IPS-18c (cell line): ENCODE results near the gene OGA.

Experiments
- H3K4me3 ChIP-seq: 2 replicates; pipeline ENCODE4 v1.7.0; 2013; ENCODE audit warnings: low read depth, mild to moderate bottlenecking, low read length, moderate library complexity; ENCODE audit not compliant: insufficient read depth
- H3K9me3 ChIP-seq: one replicate; pipeline ENCODE4 v1.6.1; 2013; ENCODE audit warnings: mild to moderate bottlenecking, low read length, moderate library complexity; ENCODE audit not compliant: control insufficient read depth, insufficient read depth

The OGA gene

DNA sequence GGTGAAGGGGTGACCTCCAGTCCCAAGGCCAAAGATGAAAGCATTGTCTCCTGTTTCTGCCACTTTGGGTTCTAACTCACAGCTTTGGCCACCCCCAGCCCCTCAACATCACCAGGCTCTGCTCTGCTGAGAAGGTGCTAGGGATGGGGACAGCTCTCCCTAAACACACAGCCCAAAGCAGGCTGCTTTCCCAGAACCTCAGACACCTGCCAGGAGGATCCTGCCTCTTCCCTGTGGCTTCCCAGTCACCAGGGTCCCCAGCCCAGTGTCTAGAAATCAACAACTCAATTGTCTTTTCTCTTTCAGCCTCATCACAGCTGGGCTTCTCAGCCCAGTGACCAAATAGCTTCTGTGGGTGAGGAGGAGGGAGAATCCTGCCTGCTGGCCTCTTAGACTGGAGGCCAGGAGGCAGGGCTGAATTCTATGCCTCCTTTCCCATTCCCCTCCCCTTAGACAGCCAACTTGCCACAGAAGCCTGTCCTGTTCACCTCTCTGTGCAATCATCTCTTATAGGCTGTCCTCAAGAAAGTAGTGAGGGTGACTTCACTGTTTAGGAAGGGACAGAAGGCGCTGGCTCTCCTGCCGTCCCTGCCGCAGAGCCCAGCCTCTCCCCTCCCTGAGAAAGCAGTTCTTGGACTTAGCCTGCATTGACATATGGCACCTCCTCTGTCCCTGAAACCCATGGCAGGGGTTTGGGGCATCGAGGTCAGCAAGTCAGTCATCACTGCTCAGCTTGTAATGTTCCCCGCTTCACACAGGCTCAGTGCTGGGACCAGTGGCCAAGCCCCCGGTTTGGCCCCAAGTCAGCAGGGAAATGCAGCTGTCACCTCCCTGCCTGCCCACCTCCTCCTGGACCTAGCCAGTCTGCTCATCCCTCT is 46.0 kb downstream of the OGA start:
- H3K9me3 ChIP-seq: peaks cover 2% of the 10 kb centered on the region

DNA sequence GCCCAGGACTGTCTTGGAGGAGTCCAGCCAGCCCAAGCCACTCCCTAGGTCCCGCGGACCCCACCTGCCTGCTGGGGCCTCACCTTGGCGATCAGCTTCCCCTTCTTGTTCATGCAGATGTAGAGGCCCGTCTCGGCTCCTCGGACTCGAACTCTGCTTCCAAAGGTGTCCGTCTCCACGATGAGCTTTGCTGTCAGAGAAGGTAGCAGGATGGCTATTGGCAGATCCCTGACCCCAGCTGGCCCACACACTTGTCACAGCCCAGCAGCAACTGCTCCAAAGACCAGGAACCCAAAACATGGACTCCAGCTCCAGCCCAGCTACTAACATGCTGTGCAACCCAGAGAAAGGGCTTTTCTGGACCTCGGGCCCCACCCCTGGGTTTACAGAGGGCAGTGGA is 46.9 kb downstream of the OGA start:
- Histone ChIP-seq H3K9me3 (peaks cover 2% of the 10 kb centered on the region), H3K4me3 (no peak overlapping the region)

More for the DNA sequence above, 46.0 kb downstream of the OGA start:
- H3K4me3 ChIP-seq: no peak overlapping the region; the same call in 1 of the 2 replicates

DNA sequence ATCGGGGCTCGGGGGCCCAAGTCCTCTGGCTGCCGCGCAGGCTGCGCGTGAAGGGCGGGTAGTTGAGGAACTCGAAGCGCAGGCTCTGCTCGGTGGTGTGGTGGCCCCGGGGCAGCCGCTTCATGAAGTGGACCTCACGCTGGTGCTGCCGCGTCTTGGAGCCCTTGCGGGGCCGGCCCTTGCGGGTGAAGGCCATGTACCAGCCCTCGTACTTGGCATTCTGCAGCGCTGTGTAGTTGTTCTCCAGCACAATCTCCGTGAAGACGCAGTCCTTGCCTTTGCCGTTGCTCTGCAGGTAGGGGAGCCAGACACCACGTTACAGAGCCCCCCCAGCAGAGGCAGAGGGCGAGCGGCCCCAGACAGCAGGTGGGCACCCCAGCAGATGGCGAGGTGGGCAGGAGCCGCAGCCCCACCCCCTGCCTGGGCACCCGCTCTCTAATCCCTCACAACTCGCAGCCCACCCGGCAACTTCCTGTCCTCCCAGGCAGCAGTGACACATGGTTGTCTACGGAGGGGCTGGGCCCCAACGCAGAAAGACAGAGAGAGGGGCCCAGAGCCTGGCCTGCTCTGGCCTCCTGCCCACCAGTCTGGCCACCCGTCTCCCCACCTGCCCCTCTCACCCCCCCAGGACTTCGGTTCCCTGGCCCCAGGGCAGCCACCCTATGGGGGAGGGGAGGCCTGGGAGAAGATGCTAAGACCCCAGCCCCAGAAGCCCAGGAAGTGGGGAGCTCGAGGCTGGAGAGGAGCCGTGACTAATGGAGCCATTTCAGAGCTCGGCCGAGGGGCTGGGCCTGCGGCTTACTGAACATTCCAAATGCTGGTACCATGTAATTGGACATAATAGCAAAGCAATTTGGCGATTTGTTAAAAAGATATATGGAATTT is 47.7 kb downstream of the OGA start:
- Histone ChIP-seq H3K4me3 (no peak overlapping the region), H3K9me3 (peaks cover 2% of the 10 kb centered on the region)

DNA sequence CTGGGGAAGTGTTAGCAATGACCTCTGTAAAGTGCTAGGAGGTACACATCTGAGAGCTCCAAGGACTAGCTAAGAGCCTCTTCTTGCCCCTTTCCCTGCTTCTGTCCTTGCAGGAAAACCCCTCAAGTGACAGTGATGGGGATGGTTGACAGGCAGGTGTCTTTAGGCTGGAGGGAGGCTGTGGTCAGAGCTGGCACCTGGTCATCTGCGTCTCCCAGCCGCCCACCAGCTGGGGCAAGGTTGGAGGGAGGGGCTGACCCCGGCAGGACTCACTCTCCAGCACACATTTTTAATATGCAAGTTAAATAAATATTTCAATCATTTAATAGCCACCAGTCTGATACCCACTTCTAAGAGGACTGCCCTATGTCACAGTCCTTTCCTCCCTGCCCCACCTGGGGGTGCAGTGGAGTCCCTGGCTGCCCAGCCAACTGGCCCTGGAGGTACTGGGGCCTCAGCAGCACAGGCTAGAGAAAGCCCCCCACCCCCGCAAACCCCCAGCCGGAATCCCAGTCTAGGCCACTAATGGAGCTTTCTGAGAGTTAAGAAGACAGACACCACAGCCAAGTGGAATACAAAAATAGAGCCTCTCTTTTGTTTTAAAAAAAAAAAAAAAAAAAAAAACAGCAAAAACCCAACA is 48.6 kb downstream of the OGA start:
- Histone ChIP-seq H3K9me3 (peaks cover 2% of the 10 kb centered on the region), H3K4me3 (no peak overlapping the region)

DNA sequence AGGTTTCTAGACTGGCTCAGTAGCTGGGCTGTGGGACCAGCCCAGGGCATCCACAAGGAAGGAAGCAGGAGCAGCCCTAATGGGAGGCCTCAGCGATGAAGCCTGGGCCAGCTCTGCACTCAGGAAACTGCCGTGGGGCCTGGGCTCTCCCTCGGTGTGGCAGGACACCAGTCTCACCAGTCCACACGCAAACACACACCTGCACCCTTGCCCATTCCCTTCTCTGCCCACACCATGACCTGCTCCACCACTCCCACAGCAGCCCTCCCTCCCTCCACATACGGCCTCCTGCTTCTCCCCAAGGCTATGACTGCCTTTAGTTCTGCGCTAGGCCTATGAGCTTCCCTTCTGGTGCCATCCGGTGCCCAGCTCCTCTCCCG is 49.5 kb downstream of the OGA start:
- no peak overlapping the region for H3K4me3 ChIP-seq
- peaks cover 2% of the 10 kb centered on the region for H3K9me3 ChIP-seq

DNA sequence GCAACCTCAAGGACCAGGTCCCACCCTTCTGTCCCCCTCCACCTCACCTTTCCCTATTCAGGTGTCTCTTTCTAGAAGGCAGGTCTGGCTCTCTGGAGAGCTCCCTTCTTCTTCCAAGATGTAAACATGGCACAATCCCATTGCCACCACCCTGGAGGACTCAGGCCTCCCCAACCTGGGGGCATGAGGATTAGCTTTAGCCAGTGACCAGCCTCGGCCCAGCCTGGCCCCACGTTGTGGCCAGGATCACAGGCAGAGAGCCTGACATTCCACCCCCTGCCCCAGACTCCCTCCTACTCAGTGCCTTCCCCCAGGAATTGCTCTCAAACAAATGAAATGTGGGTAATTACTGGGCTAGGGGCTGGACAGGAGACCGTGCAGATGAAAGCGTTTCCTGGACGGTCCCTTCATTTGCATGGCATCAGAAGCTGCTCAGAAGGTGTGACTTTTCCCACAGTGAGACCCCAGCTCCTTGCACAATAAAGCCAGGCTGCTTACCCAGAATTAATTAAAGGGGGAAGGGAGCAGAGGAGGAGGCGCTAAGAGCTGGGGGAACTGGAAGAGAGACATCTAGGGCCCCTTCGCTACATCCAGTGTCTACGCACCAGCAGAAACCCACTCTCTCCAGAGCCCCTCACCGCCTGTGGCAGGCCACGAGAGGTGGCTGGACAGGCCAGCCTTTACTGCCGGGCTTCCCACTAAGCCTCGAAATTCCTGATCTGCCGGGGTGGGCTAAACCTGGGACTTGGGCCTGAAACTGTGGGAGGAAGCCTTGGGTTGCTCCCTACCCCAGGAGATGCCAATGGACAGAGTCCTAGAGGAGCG is 50.1 kb downstream of the OGA start:
- H3K9me3 ChIP-seq: peaks cover 2% of the 10 kb centered on the region
- H3K4me3 ChIP-seq: no peak overlapping the region

DNA sequence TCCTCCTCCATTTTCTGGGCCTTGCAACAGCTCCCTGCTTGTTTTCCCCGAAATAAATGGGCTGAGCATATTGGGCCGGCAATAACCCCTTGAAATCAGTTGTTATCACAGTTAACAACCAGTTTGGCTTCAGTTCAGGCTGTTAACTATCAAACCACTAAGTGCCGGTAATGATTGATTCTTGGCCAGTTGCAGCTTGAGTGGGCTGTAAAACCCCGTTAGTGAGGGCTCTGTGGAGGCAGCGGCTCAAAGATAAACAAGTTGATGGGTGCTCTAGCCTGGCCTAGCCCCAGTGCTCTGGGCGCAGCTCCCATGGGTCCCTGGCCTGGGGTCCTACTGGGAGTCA is 50.7 kb downstream of the OGA start:
- Histone ChIP-seq H3K9me3 (no peaks in the 10 kb centered on the region), H3K4me3 (no peak overlapping the region)

DNA sequence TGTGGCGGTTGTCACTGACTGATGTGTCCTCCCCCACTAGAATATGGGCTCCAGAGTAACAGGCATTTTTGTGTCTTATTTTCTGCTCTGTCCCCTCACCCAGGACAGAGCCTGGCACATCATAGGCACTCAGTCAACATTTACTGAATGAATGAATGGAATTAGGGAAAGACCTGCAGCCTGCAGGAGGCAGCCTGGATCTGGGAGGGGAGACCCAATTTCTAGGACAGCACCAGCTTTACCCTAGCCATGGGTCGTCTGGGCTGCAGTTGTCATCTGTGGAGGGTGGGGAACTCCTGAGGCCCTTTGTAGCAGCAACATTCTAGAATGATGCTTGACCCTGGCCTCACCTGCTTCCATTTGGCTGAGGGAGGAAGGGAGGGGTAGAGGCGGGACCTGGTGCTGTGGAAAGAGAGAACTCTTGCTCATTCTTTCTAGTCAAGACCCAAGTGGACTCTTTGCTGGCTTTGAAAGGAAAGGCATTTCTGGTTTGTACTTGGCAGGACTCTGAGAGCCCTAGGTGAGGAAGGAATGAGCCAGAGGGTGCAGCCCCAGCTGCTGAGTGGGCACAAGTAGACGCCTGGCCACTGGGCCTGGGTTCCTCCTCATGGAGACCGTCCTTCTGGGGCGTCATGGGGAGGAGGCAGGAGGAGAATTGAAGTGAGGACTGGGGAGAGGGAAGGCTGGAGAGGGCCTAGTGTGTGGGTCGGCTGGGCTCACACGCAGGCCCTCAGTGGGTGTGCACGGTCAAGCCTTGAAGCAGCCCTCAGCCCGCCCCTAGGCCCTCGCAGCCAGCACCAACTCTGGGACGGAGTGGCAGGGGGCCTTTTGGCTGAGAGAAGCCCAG is 51.3 kb downstream of the OGA start:
- Histone ChIP-seq H3K4me3 (no peak overlapping the region), H3K9me3 (no peaks in the 10 kb centered on the region)

DNA sequence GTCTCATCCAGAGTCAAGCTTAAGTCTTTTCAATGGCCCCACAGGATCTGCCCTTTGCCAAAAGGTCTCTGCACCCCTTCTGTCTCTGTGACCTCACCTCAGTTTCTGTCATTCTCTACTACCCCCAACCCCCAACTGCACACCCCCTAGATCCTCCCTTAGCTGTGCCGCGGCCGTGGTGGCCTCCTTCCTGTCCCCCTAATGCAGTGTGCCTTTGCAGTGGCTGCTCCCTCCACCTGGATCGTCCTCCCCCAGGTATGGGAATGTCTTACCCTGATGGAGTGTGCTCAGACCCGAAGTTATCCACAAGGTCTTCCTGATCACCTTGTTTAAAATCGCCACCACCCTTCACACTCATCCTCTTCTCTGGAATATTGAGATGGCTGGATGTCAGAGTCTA is 51.9 kb downstream of the OGA start:
- no peak overlapping the region for H3K4me3 ChIP-seq

DNA sequence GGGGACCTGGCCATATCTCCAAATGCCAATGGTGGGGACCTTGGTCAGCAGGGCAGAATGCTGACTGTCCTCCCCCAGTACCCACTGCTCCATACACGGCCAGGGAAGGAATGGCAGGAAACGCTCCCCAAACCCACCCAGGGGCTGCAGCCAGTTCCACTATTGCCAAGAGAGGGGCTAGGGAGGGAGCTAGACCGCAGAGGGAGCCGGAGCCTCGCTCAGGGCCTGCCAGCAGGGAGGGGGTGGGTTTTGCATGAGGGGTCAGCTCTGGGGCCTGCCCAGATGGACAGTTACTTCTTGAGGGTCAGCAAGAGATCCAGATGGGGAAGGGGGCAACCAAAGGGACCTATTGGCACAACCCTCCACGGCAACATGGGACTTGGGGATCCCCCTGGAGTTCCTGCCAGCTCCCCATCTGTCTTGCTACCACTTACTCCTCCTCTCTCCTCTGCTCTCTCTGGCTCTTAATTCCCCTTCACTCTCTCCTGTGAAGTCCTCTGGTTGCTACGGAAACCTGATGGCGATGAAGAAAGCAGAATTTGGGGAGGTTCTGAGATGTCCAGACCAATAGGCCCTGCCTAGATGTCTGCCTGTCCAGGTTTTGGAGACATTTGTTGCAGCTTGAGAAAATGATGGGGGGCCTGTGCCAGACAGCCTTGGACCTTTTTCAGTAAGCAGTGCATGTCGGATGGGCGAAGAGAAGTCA is 55.0 kb downstream of the OGA start:
- no peaks in the 10 kb centered on the region for H3K9me3 ChIP-seq
- no peak overlapping the region for H3K4me3 ChIP-seq

More for the DNA sequence above, 51.9 kb downstream of the OGA start:
- no peaks in the 10 kb centered on the region for H3K9me3 ChIP-seq

DNA sequence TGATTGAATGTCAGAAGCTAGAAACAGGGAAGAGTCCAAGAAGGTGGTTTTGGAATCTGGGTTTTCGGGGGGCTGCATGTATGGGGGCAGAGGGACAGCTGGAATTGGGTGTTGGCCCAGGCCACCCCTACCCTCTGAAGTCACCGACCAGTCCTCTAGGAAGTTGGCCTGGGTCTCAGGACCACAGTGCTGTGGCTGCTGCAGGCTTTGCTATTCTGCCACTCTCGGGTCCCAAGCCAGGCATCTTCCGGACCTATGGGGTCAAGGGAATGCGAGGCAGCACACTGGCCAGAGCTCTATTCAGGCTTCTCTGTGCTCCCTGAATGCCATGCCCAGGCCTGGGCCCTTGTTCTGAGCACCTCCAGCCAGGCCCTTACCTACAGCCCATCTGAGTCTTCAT is 55.5 kb downstream of the OGA start:
- H3K9me3 ChIP-seq: no peaks in the 10 kb centered on the region
- no peak overlapping the region for H3K4me3 ChIP-seq

DNA sequence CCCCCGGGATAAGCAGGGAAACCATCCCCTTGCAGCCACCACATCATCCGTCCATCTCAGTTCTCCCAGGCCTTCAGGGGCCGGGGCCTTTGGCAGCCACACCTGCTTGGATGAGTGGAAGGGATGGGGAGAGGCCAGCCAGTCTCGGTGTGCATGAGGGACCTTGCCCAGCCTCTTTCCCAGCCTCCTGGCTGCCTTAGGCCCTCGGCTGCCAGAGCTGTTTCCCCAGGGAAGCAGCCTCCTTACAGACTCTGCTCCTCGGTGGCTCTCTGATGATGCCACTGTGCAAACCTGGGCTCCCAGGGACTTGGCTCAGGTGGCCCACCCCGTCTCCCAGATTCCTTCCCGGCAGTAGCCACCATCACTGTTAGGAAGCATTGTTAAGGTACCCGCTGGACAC is 57.0 kb downstream of the OGA start:
- Histone ChIP-seq H3K4me3 (no peak overlapping the region), H3K9me3 (no peaks in the 10 kb centered on the region)

DNA sequence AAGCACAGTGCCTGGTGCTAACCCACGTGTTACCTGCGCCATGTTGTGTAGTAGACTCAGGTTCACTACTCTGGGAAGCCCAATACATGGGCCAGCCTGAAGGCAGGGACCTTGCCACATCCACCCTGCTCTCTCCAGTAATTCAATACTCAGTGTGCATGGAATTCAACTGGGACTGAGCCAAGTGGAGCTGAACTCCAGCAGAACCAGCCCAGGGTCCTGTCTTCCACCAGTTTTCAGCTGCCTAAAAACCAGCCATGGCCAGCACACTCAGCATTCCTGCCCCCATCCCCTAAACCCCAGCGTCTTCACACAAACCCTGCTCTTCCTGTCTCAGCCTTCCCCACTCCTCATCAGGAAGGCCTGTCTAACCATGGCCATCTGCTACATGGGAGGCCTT is 57.7 kb downstream of the OGA start:
- Histone ChIP-seq H3K9me3 (no peaks in the 10 kb centered on the region), H3K4me3 (no peak overlapping the region)

DNA sequence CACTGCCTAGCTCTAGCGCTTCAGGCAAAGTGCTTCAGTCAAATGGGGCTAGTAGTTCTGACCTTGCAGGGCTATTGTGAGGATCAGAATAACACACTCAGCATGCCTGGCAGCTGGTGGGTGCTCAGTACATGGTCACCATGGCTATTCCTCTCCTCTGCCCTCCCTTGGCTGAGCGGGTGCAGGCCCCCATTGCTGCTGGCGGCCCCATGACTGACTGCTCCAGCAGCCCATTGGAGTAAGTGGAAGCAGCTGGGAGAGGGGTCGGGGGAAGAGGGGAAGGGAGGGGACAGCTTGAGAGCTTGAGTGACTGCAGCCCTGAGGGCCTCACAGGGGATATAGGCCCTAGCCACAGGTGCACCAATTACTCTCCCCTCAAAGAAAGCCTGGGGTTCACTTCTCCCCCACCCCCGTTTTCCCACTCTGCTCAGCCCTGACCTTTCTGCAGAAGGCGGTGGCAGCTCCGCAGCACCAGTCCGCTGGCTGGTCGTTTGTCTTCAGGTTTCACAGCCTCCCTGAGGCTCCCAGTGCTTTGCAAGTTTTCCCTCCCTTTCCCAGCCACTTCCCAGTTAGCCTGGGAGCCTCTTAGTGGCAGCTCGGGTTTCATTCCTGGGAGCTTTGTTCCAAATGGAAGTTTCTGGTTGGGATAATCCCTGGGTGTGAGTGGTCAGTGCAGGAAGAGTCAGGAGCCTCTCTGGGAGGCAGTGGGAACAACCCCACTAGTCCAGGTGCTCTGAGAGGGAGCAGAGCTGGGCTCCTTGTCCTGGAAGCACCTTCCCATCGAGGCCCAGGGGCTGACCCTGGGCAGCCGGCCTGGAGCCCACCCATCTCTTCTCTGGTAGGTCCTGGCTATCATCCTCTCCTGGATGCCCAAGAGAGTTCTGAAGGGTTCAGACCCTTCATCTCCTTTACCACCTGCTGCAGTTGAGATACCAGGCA is 58.7 kb downstream of the OGA start:
- Histone ChIP-seq H3K4me3 (no peak overlapping the region), H3K9me3 (peaks cover 2% of the 10 kb centered on the region)

DNA sequence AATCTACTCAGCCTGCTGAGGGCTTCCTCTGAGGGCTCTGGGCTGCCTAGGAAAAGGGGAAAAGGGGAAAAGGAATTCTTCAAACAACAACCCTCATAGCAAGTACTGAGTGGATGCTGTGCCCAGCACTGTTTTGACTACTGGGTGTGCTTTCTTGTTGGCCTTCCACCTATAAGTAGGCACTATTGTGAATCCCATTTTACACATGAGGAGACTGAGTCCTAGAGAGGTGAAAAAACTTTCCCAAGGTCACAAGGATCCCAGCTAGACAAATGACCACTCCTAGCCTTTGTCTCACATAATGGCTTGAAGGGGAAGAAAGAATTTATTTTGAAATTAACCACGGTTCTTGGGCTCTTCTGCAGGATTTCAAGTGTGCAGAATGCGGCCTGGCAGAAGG is 59.4 kb downstream of the OGA start:
- H3K9me3 ChIP-seq: peaks cover 2% of the 10 kb centered on the region
- no peak overlapping the region for H3K4me3 ChIP-seq
